IPS-NIHi7 (cell line): Measurements from ENCODE around the gene MEGF11.

ENCODE experiments used
- DNase-seq: peaks from one replicate; pipeline ENCODE4 v3.0.0; 2012; ENCODE audit warnings: mixed read lengths; ENCODE audit errors: extremely low spot score

MEGF11 gene

GRCh38 chr15:66240240-66240794 lies 13.2 kb downstream of the MEGF11 start:
- DNase-seq, result no peak

- DNase-seq, result no peak
Measured at GRCh38 chr15:66239514-66239913, 14.0 kb downstream of the MEGF11 start.

- peak; percentile 52 for DNase-seq
Measured at GRCh38 chr15:66238318-66238717, 15.2 kb downstream of the MEGF11 start.

- peak; percentile 45 for DNase-seq
Measured at GRCh38 chr15:66237513-66238235, 15.9 kb downstream of the MEGF11 start.

- no peak for DNase-seq
Measured at GRCh38 chr15:66236806-66237375, 16.7 kb downstream of the MEGF11 start.

- no peak for DNase-seq
Measured at GRCh38 chr15:66235866-66236265, 17.7 kb downstream of the MEGF11 start.

GRCh38 chr15:66234798-66235197 lies 18.8 kb downstream of the MEGF11 start:
- DNase-seq, result no peak

GRCh38 chr15:66233487-66234415 lies 19.8 kb downstream of the MEGF11 start:
- peak; percentile 71 for DNase-seq

GRCh38 chr15:66232267-66232625 lies 21.3 kb downstream of the MEGF11 start:
- DNase-seq, result no peak

- no peak for DNase-seq
Measured at GRCh38 chr15:66231394-66232266, 21.9 kb downstream of the MEGF11 start.

GRCh38 chr15:66229790-66230465 lies 23.6 kb downstream of the MEGF11 start:
- no peak for DNase-seq

- DNase-seq, result no peak
Measured at GRCh38 chr15:66228807-66229735, 24.5 kb downstream of the MEGF11 start.

GRCh38 chr15:66226736-66227135 lies 26.8 kb downstream of the MEGF11 start:
- DNase-seq, result no peak

- no peak for DNase-seq
Measured at GRCh38 chr15:66225656-66226274, 27.8 kb downstream of the MEGF11 start.

- no peak for DNase-seq
Measured at GRCh38 chr15:66224946-66225345, 28.6 kb downstream of the MEGF11 start.

- no peak for DNase-seq
Measured at GRCh38 chr15:66222273-66223198, 31.0 kb downstream of the MEGF11 start.

- DNase-seq, result no peak
Measured at GRCh38 chr15:66221126-66221525, 32.4 kb downstream of the MEGF11 start.

GRCh38 chr15:66220601-66221000 lies 32.9 kb downstream of the MEGF11 start:
- DNase-seq, result no peak
